SK-N-SH (cell line): ENCODE results near the gene NAGA. TPM values are rescaled to one million over a fixed set of nuclear protein-coding genes. Genes with fewer than 3 reads are reported as not detected.
"Not testable (repeated sequence)": the region's sequence is repeated elsewhere in the genome, so short reads cannot be mapped to it uniquely, and the experiment has no call there.

Source experiments
- CTCF ChIA-PET: fragments of 300-600, 350-600 bp; formaldehyde crosslinking; extraction: SDS; loops from one replicate; lab custom pipeline; 2021; lab: Yijun Ruan, JAX
- POLR2A ChIA-PET: fragments of 350-600 bp; sonication (Branson Sonifier 250); formaldehyde crosslinking; extraction: SDS; loops from one replicate; lab custom pipeline; 2020; ENCODE audit warnings: antibody characterized with exemption, inconsistent platforms; lab: Yijun Ruan, JAX
- DNase-seq: peaks from one replicate; pipeline ENCODE4 v3.0.0; 2012
- H2AFZ ChIP-seq: fragments of 200-600 bp; sonication (generic); 2 replicates; pipeline ENCODE4 v1.8.1; 2016; ENCODE audit warnings: antibody characterized with exemption, mild to moderate bottlenecking, low read depth
- H3F3A ChIP-seq: fragments of 200-600 bp; sonication (generic); replicated peaks from 2 replicates; pipeline ENCODE3; 2016; ENCODE audit warnings: antibody characterized with exemption, mild to moderate bottlenecking; ENCODE audit not compliant: insufficient read depth
- H3K27ac ChIP-seq, 2 experiments: fragments of 200-500 bp in 1 of 2; fragments of 200-600 bp in 1 of 2; sonication (Bioruptor generic) in 1 of 2; sonication (generic), shearing (Covaris generic) in 1 of 2; 2 replicates each; pipeline versions ENCODE4 v1.5.1 to v1.6.1; 2014 to 2016; ENCODE audit warnings: low read depth in 2 of 2, inconsistent platforms in 1 of 2, low read length in 1 of 2, mild to moderate bottlenecking in 1 of 2, mixed read lengths in 1 of 2
- H3K27me3 ChIP-seq: fragments of 200-600 bp; sonication (generic), shearing (Covaris generic); 2 replicates; pipeline ENCODE4 v1.6.1; 2016; ENCODE audit warnings: mixed run types; ENCODE audit not compliant: insufficient read depth
- H3K36me3 ChIP-seq, 2 experiments: fragments of 200-500 bp in 1 of 2; fragments of 200-600 bp in 1 of 2; sonication (Bioruptor generic) in 1 of 2; sonication (generic) in 1 of 2; replicated peaks in 1 of 2; 2 replicates each; pipeline versions ENCODE3 to v1.5.1; 2014 to 2016; ENCODE audit warnings: low read length in 1 of 2, mild to moderate bottlenecking in 1 of 2; ENCODE audit not compliant: insufficient read depth in 2 of 2, control insufficient read depth in 1 of 2
- H3K4me1 ChIP-seq, 2 experiments: fragments of 200-500 bp in 1 of 2; fragments of 200-600 bp in 1 of 2; sonication (Bioruptor generic) in 1 of 2; sonication (generic), shearing (Covaris generic) in 1 of 2; 2 replicates each; pipeline versions ENCODE4 v1.5.1 to v1.6.1; 2014 to 2016; ENCODE audit warnings: low read depth in 1 of 2, low read length in 1 of 2, mixed run types in 1 of 2; ENCODE audit not compliant: insufficient read depth in 2 of 2, control insufficient read depth in 1 of 2
- H3K4me2 ChIP-seq: fragments of 200-600 bp; sonication (generic), shearing (Covaris generic); 2 replicates; pipeline ENCODE4 v1.6.1; 2017; ENCODE audit warnings: mixed run types
- H3K4me3 ChIP-seq, 2 experiments: fragments of 200-500 bp in 1 of 2; fragments of 200-600 bp in 1 of 2; sonication (Bioruptor generic) in 1 of 2; sonication (generic), shearing (Covaris generic) in 1 of 2; 2 replicates each; pipeline versions ENCODE4 v1.5.1 to v1.8.1; 2014 to 2016; ENCODE audit warnings: low read depth in 2 of 2, inconsistent platforms in 1 of 2, low read length in 1 of 2, mild to moderate bottlenecking in 1 of 2, mixed read lengths in 1 of 2, moderate library complexity in 1 of 2
- H3K79me2 ChIP-seq: fragments of 200-600 bp; sonication (generic); 2 replicates; pipeline ENCODE4 v1.8.1; 2017; ENCODE audit warnings: mild to moderate bottlenecking; ENCODE audit not compliant: insufficient read depth
- H3K9ac ChIP-seq: fragments of 200-600 bp; sonication (generic); 2 replicates; pipeline ENCODE4 v1.6.1; 2017; ENCODE audit warnings: mixed run types
- H3K9me2 ChIP-seq: fragments of 200-600 bp; sonication (generic); 2 replicates; pipeline ENCODE4 v1.6.1; 2017; ENCODE audit warnings: mixed run types
- H3K9me3 ChIP-seq: fragments of 200-600 bp; sonication (generic); 2 replicates; pipeline ENCODE4 v1.6.1; 2017; ENCODE audit warnings: mixed run types, mild to moderate bottlenecking, moderate library complexity
- H4K20me1 ChIP-seq: fragments of 200-600 bp; sonication (generic); 2 replicates; pipeline ENCODE4 v1.6.1; 2017; ENCODE audit warnings: mild to moderate bottlenecking, mixed run types; ENCODE audit not compliant: insufficient read depth
- GABPA ChIP-seq: IDR thresholded peaks from 2 replicates; pipeline ENCODE4 v1.4.0; 2012; ENCODE audit warnings: low read depth, mild to moderate bottlenecking
- MAX ChIP-seq: IDR thresholded peaks from 2 replicates; pipeline ENCODE4 v1.4.0; 2012; ENCODE audit warnings: low read depth
- MEF2A ChIP-seq: IDR thresholded peaks from 2 replicates; pipeline ENCODE4 v1.4.0; 2012; ENCODE audit warnings: low read depth, borderline replicate concordance
- POLR2AphosphoS5 ChIP-seq: IDR thresholded peaks from 2 replicates; pipeline ENCODE4 v1.6.1; 2012; ENCODE audit warnings: low read depth, low read length
- RXRA ChIP-seq: IDR thresholded peaks from 2 replicates; pipeline ENCODE4 v1.4.0; 2012; ENCODE audit warnings: low read depth, mild to moderate bottlenecking, borderline replicate concordance
- TEAD4 ChIP-seq: IDR thresholded peaks from 2 replicates; pipeline ENCODE4 v1.4.0; 2012; ENCODE audit warnings: mild to moderate bottlenecking, borderline replicate concordance; ENCODE audit not compliant: insufficient read depth
- WGBS: methylation state at CpG from one replicate; pipeline ENCODE4 v1.1.6; 2017; ENCODE audit warnings: low lambda C conversion rate; 5-methylcytosine and 5-hydroxymethylcytosine counted together
- polyA plus RNA-seq, 3 experiments: library from polyadenylated mRNA; depleted of rRNA; stranded (reverse); fragments of >200 nt; gene quantifications; 2 replicates each; pipeline ENCODE4 v1.2.3, GENCODE V29; 2012
- TF ChIP-seq, protein P1 (sequence below): IDR thresholded peaks from 2 replicates; pipeline ENCODE4 v1.4.0; 2012; ENCODE audit warnings: low read depth, borderline replicate concordance

The NAGA gene
- 15.4 and 16.8 TPM in 2 replicates for polyA plus RNA-seq (2012; rRNA removed)
- polyA plus RNA-seq (2012; cell fraction: cytosol; rRNA removed), result 8.2 and 11.0 TPM in 2 replicates
- 11.2 and 14.8 TPM in 2 replicates for polyA plus RNA-seq (2012; cell fraction: nucleus; rRNA removed)

- H3K4me1 ChIP-seq, result peaks cover 8% of the 10 kb centered on the region in 2 experiments; a peak in 2 of 4 replicates
- H3K9me3 ChIP-seq, result no peaks in the 10 kb centered on the region
- H3K36me3 ChIP-seq, result no peaks in the 10 kb centered on the region
- TF ChIP-seq MEF2A (no peak), MAX (peak; percentile 61), TEAD4 (no peak), POLR2AphosphoS5 (0 out of 2 replicates have a peak, but pooled peaks have one; percentile 43), RXRA (no peak)
- TF ChIP-seq, protein P1, sequence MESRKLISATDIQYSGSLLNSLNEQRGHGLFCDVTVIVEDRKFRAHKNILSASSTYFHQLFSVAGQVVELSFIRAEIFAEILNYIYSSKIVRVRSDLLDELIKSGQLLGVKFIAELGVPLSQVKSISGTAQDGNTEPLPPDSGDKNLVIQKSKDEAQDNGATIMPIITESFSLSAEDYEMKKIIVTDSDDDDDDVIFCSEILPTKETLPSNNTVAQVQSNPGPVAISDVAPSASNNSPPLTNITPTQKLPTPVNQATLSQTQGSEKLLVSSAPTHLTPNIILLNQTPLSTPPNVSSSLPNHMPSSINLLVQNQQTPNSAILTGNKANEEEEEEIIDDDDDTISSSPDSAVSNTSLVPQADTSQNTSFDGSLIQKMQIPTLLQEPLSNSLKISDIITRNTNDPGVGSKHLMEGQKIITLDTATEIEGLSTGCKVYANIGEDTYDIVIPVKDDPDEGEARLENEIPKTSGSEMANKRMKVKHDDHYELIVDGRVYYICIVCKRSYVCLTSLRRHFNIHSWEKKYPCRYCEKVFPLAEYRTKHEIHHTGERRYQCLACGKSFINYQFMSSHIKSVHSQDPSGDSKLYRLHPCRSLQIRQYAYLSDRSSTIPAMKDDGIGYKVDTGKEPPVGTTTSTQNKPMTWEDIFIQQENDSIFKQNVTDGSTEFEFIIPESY, result no peak
- no peaks in the 10 kb centered on the region for H3K27me3 ChIP-seq
- 0% methylated on average over 3 of the region's 56 CpGs for WGBS
- peak within 1 kb of the TSS; percentile 82 for H3K4me2 ChIP-seq
- DNase-seq, result peak; percentile 89
- no peaks in the 10 kb centered on the region for H3F3A ChIP-seq
- peak within 1 kb of the TSS; percentile 53 to 60 for H3K4me3 ChIP-seq
- peak within 1 kb of the TSS; percentile 55 to 78 for H3K27ac ChIP-seq
- H3K79me2 ChIP-seq, result no peaks in the 10 kb centered on the region
- peak within 1 kb of the TSS; percentile 70 for H2AFZ ChIP-seq
- H4K20me1 ChIP-seq, result no peaks in the 10 kb centered on the region
- ChIA-PET POLR2A (no interaction called here), CTCF (interaction anchor here (1.0 kb wide), 1 partner anchor 98 kb away, joined by 4 read pairs; no protein-coding TSS in a partner anchor)
- peak within 1 kb of the TSS; percentile 60 for H3K9ac ChIP-seq
- H3K9me2 ChIP-seq, result no peaks in the 10 kb centered on the region
Measured at GRCh38 chr22:42070517-42071422, at the start of gene NAGA. Gene NAGA, minus strand, starts transcription at chr22:42070812. Its CDS starts 515 bp downstream, at chr22:42070297.

- H3K27ac ChIP-seq, result no peak overlapping the region
- no peak overlapping the region for H3K4me3 ChIP-seq
- H2AFZ ChIP-seq, result no peak overlapping the region
- H3K4me1 ChIP-seq, result no peaks in the 10 kb centered on the region
- no peak overlapping the region for H3K9ac ChIP-seq
- WGBS, result 85% methylated on average over 2 of the region's 4 CpGs
- CTCF ChIA-PET, result interaction anchor here (0.8 to 1.1 kb wide), 2 partner anchors 314 to 327 kb away, joined by 3 read pairs; no protein-coding TSS in a partner anchor
- DNase-seq, result no peak
- no peak for TF ChIP-seq GABPA
- no peaks in the 10 kb centered on the region for H3F3A ChIP-seq
- POLR2A ChIA-PET, result no interaction called here
- H3K4me2 ChIP-seq, result no peak overlapping the region
- no peaks in the 10 kb centered on the region for H3K9me3 ChIP-seq
- no peaks in the 10 kb centered on the region for H3K9me2 ChIP-seq
- no peaks in the 10 kb centered on the region for H3K79me2 ChIP-seq
- no peaks in the 10 kb centered on the region for H3K27me3 ChIP-seq
- no peaks in the 10 kb centered on the region for H4K20me1 ChIP-seq
- no peaks in the 10 kb centered on the region for H3K36me3 ChIP-seq
Measured at GRCh38 chr22:42116848-42117424, 46.3 kb upstream of the NAGA start.

GRCh38 chr22:42115420-42115830, 44.8 kb upstream of the NAGA start:
- H3K9me2 ChIP-seq, H3K4me3 ChIP-seq, CTCF ChIA-PET, H3K4me1 ChIP-seq, H3K9ac ChIP-seq, H3K9me3 ChIP-seq, H3F3A ChIP-seq, H3K36me3 ChIP-seq, DNase-seq, H4K20me1 ChIP-seq, POLR2A ChIA-PET, H2AFZ ChIP-seq, H3K4me2 ChIP-seq, H3K27me3 ChIP-seq, H3K79me2 ChIP-seq, H3K27ac ChIP-seq: not testable (repeated sequence)
- 60% methylated on average over 6 of the region's 6 CpGs for WGBS
